H1 (cell line): Measurements from ENCODE around the gene PTF1A. TPM values are rescaled to one million over a fixed set of nuclear protein-coding genes. Genes with fewer than 3 reads are reported as not detected.
A peak's percentile ranks its signal among the peaks of the same experiment; 100 is the strongest.

ENCODE experiments used
- CTCF ChIA-PET: fragments of 300-600 bp; sonication (Branson Sonifier 250); formaldehyde crosslinking; loops from one replicate; lab custom pipeline; 2021; ENCODE audit not compliant: partially characterized antibody; lab: Charles Lee
- POLR2A ChIA-PET: fragments of 300-600 bp; sonication (Branson Sonifier 250); formaldehyde crosslinking; loops from one replicate; lab custom pipeline; 2021; ENCODE audit warnings: inconsistent platforms; ENCODE audit not compliant: partially characterized antibody; lab: Charles Lee
- DNase-seq, 2 experiments: peaks; one replicate each; pipeline versions ENCODE4 v3.0.0 to v3.0.0-alpha.2; 2010 to 2022; ENCODE audit warnings: low spot score in 2 of 2, low read depth in 1 of 2, mixed read lengths in 1 of 2
- FAIRE-seq: peaks from 2 replicates; lab custom pipeline; 2011; peaks lifted over from hg19 to GRCh38; lab: Jason Lieb, UNC
- H2AFZ ChIP-seq: 2 replicates; pipeline ENCODE4 v1.8.1; 2012; ENCODE audit warnings: low read length, inconsistent platforms
- H2AK5ac ChIP-seq: 2 replicates; pipeline ENCODE4 v1.6.1; 2013; ENCODE audit warnings: low read depth, low read length
- H2BK120ac ChIP-seq: replicated peaks from 2 replicates; pipeline ENCODE3; 2013; ENCODE audit warnings: low read depth, low read length, inconsistent platforms
- H2BK12ac ChIP-seq: 2 replicates; pipeline ENCODE4 v1.6.1; 2013; ENCODE audit warnings: low read depth, low read length
- H2BK15ac ChIP-seq: 2 replicates; pipeline ENCODE4 v1.6.1; 2013; ENCODE audit warnings: low read length
- H2BK20ac ChIP-seq: 2 replicates; pipeline ENCODE4 v1.6.1; 2013; ENCODE audit warnings: low read length
- H2BK5ac ChIP-seq: 2 replicates; pipeline ENCODE4 v1.6.1; 2013; ENCODE audit warnings: low read depth, low read length
- H3K14ac ChIP-seq: 2 replicates; pipeline ENCODE4 v1.6.1; 2013; ENCODE audit warnings: inconsistent platforms; ENCODE audit not compliant: insufficient read length
- H3K18ac ChIP-seq: 2 replicates; pipeline ENCODE4 v1.6.1; 2013; ENCODE audit warnings: low read length; ENCODE audit errors: extremely low read depth
- H3K23ac ChIP-seq: 2 replicates; pipeline ENCODE4 v1.6.1; 2013; ENCODE audit warnings: inconsistent platforms; ENCODE audit not compliant: insufficient read length
- H3K23me2 ChIP-seq: 2 replicates; pipeline ENCODE4 v1.6.1; 2013; ENCODE audit warnings: low read depth, low read length
- H3K27ac ChIP-seq: 2 replicates; pipeline ENCODE4 v1.6.1; 2011; ENCODE audit warnings: low read depth, low read length, inconsistent platforms
- H3K27me3 ChIP-seq, 4 experiments: replicated peaks in 1 of 4; 1 replicate in 1 of 4; 2 replicates in 3 of 4; pipeline versions ENCODE4 v1.6.1 to v1.8.1; 2011 to 2013; ENCODE audit warnings: low read length in 3 of 4, mild to moderate bottlenecking in 3 of 4, inconsistent platforms in 2 of 4, mixed read lengths in 2 of 4, moderate library complexity in 1 of 4; ENCODE audit not compliant: control insufficient read depth in 3 of 4, insufficient read depth in 3 of 4; ENCODE audit errors: extremely low read depth in 1 of 4
- H3K36me3 ChIP-seq, 4 experiments: 2 replicates each; pipeline versions ENCODE4 v1.6.1 to v1.8.1; 2011 to 2013; ENCODE audit warnings: mild to moderate bottlenecking in 4 of 4, low read length in 3 of 4, moderate library complexity in 2 of 4, control low read depth in 1 of 4, inconsistent platforms in 1 of 4; ENCODE audit not compliant: insufficient read depth in 4 of 4, control insufficient read depth in 2 of 4
- H3K4ac ChIP-seq: replicated peaks from 2 replicates; pipeline ENCODE3; 2013; ENCODE audit warnings: low read length, low read depth, mixed read lengths, inconsistent platforms; ENCODE audit not compliant: insufficient read length
- H3K4me1 ChIP-seq, 4 experiments: replicated peaks in 1 of 4; 1 replicate in 1 of 4; 2 replicates in 3 of 4; pipeline versions ENCODE4 v1.6.1 to v1.8.1; 2011 to 2013; ENCODE audit warnings: low read length in 3 of 4, inconsistent platforms in 2 of 4, mixed read lengths in 1 of 4; ENCODE audit not compliant: insufficient read depth in 4 of 4, control insufficient read depth in 3 of 4
- H3K4me2 ChIP-seq, 2 experiments: 2 replicates each; pipeline versions ENCODE4 v1.6.1 to v1.8.1; 2011 to 2013; ENCODE audit warnings: low read depth in 2 of 2, low read length in 2 of 2, control low read depth in 1 of 2, inconsistent platforms in 1 of 2, mild to moderate bottlenecking in 1 of 2; ENCODE audit not compliant: insufficient read depth in 1 of 2
- H3K4me3 ChIP-seq, 4 experiments: fragments of 200-600, 300-600 bp in 1 of 4; sonication (generic), shearing (Covaris generic), sonication (Bioruptor Twin) in 1 of 4; 2 replicates each; pipeline versions ENCODE4 v1.5.1 to v1.8.1; 2011 to 2016; ENCODE audit warnings: low read length in 4 of 4, low read depth in 3 of 4, control low read depth in 2 of 4, inconsistent platforms in 2 of 4, mild to moderate bottlenecking in 2 of 4, mixed read lengths in 1 of 4, moderate library complexity in 1 of 4; ENCODE audit not compliant: insufficient read depth in 2 of 4; ENCODE audit errors: extremely low read depth in 1 of 4
- H3K56ac ChIP-seq: replicated peaks from 2 replicates; pipeline ENCODE3; 2013; ENCODE audit warnings: low read depth, mild to moderate bottlenecking, mixed read lengths, low read length, inconsistent platforms; ENCODE audit not compliant: insufficient read length
- H3K79me1 ChIP-seq: 2 replicates; pipeline ENCODE4 v1.6.1; 2013; ENCODE audit warnings: low read depth, low read length, control low read depth
- H3K79me2 ChIP-seq, 2 experiments: 2 replicates each; pipeline versions ENCODE4 v1.6.1 to v1.8.1; 2012 to 2013; ENCODE audit warnings: low read length in 2 of 2, mild to moderate bottlenecking in 2 of 2, inconsistent platforms in 1 of 2; ENCODE audit not compliant: insufficient read depth in 2 of 2, control insufficient read depth in 1 of 2
- H3K9ac ChIP-seq, 4 experiments: replicated peaks in 1 of 4; 1 replicate in 1 of 4; 2 replicates in 3 of 4; pipeline versions ENCODE4 v1.6.1 to v1.8.1; 2011 to 2013; ENCODE audit warnings: low read depth in 3 of 4, low read length in 3 of 4, control low read depth in 2 of 4, mild to moderate bottlenecking in 2 of 4, moderate library complexity in 2 of 4, inconsistent platforms in 1 of 4; ENCODE audit errors: extremely low read depth in 1 of 4
- H3K9me3 ChIP-seq, 2 experiments: 2 replicates each; pipeline versions ENCODE4 v1.6.1 to v1.8.1; 2012 to 2013; ENCODE audit warnings: mild to moderate bottlenecking in 2 of 2, moderate library complexity in 2 of 2, control low read depth in 1 of 2, inconsistent platforms in 1 of 2, low read depth in 1 of 2, low read length in 1 of 2, mixed read lengths in 1 of 2; ENCODE audit not compliant: insufficient read depth in 2 of 2
- H4K20me1 ChIP-seq, 2 experiments: replicated peaks in 1 of 2; 2 replicates each; pipeline versions ENCODE3 to v1.8.1; 2011 to 2013; ENCODE audit warnings: inconsistent platforms in 2 of 2, low read length in 2 of 2, mild to moderate bottlenecking in 1 of 2; ENCODE audit not compliant: insufficient read depth in 2 of 2, control insufficient read depth in 1 of 2
- H4K5ac ChIP-seq: 2 replicates; pipeline ENCODE4 v1.6.1; 2013; ENCODE audit warnings: low read length, low read depth, mixed read lengths, inconsistent platforms; ENCODE audit not compliant: insufficient read length
- H4K8ac ChIP-seq: 2 replicates; pipeline ENCODE4 v1.8.0; 2013; ENCODE audit warnings: mild to moderate bottlenecking, moderate library complexity, low read length, inconsistent platforms; ENCODE audit not compliant: insufficient read depth; ENCODE audit errors: extremely low read depth
- H4K91ac ChIP-seq: replicated peaks from 2 replicates; pipeline ENCODE3; 2013; ENCODE audit warnings: low read length, mixed read lengths, inconsistent platforms; ENCODE audit not compliant: insufficient read length
- CTBP2 ChIP-seq: IDR thresholded peaks from 2 replicates; pipeline ENCODE4 v1.7.0; 2011; ENCODE audit warnings: borderline replicate concordance, mild to moderate bottlenecking, moderate library complexity, mixed read lengths, low read length; ENCODE audit not compliant: insufficient read depth, insufficient read length
- EGR1 ChIP-seq: IDR thresholded peaks from 2 replicates; pipeline ENCODE4 v1.6.1; 2011; ENCODE audit warnings: low read depth, low read length, borderline replicate concordance
- TEAD4 ChIP-seq: IDR thresholded peaks from 2 replicates; pipeline ENCODE4 v1.6.1; 2012; ENCODE audit warnings: low read depth, low read length, inconsistent platforms, mixed read lengths
- WGBS, 2 experiments: shearing (Covaris generic) in 1 of 2; methylation state at CpG; one replicate each; pipeline versions ENCODE4 v1.1.6 to v1.1.7; 2013 to 2015; ENCODE audit warnings: low lambda C conversion rate in 2 of 2, mixed read lengths in 2 of 2, inconsistent platforms in 1 of 2, low coverage in 1 of 2, missing lambda C conversion rate in 1 of 2; ENCODE audit not compliant: insufficient replicate concordance in 2 of 2, insufficient coverage in 1 of 2, insufficient read length in 1 of 2; ENCODE audit errors: extremely low coverage in 1 of 2, missing lambda C conversion rate in 1 of 2; 5-methylcytosine and 5-hydroxymethylcytosine counted together
- polyA plus RNA-seq, 7 experiments: library from polyadenylated mRNA; depleted of rRNA in 3 of 7; stranded (reverse) in 5 of 7; unstranded in 2 of 7; fragments of >200 nt in 5 of 7; fragments of 200-250 nt in 2 of 7; gene quantifications; 1 replicate in 5 of 7; 2 replicates in 1 of 7; 4 replicates in 1 of 7; pipeline versions ENCODE4 v1.2.1 to v1.2.3, GENCODE V29; 2011 to 2013; ENCODE audit warnings: missing spikeins in 2 of 7, mixed read lengths in 2 of 7
- total RNA-seq: library from RNA; stranded (reverse); fragmentation: NEBNext Ultra II Directional; extraction: Animal tissue kit (Norgen Biotek cat#: 25700); gene quantifications from 2 replicates; pipeline ENCODE4 v1.2.1, GENCODE V29; 2021

Gene PTF1A
- total and polyA plus RNA-seq, 2 of the 8 experiments (the other 6 are each of a cell fraction or from before 2014, with no cell fraction given) = not detected

DNA sequence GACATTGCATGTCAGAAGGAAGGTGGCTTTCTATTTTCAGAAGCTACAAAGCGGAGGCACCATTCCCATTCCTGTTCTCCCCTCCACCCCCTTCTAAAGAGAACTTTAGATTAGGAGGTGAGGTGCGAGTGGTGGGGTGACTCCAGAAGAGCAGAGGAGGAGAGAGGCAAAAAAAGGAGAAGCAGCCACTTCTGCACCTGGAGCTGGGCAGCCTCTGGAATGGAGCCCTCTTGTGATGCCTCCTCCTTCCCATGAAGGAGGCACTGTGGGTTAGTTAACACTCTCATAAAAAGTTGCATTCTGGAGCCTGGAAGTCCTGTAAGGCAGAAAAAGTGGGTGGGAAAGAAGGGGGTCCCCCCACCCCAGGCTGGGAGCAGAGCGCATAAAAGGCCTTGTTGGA lies 4.8 kb downstream of the PTF1A start:
- 0 out of 4 replicates have a peak overlapping the region, but pooled peaks of 1 of the 2 experiments have one; percentile 21 for H3K4me2 ChIP-seq
- peaks cover 0 to 13% (median 0%) of the 10 kb centered on the region in 4 experiments; a peak in 1 of 8 replicates for H3K36me3 ChIP-seq
- H3K4ac ChIP-seq = no peak overlapping the region
- POLR2A ChIA-PET = no interaction called here
- H2BK20ac ChIP-seq = no peak overlapping the region
- H3K4me3 ChIP-seq = no peak overlapping the region
- FAIRE-seq = no peak
- H3K18ac ChIP-seq = no peak overlapping the region; the same call in 1 of the 2 replicates
- H2AFZ ChIP-seq = no peak overlapping the region
- no peak overlapping the region for H3K9ac ChIP-seq
- H3K23ac ChIP-seq = no peak overlapping the region
- H4K8ac ChIP-seq = no peak overlapping the region
- no peak overlapping the region for H2BK15ac ChIP-seq
- no peaks in the 10 kb centered on the region for H3K79me2 ChIP-seq
- DNase-seq = no peak
- H3K23me2 ChIP-seq = peaks cover 10% of the 10 kb centered on the region; the same call in 1 of the 2 replicates
- no peak overlapping the region for H2BK12ac ChIP-seq
- H3K27me3 ChIP-seq = peaks cover 96 to 100% (median 98%) of the 10 kb centered on the region in 4 experiments
- 20% methylated on average over 3 of the region's 3 CpGs; no CpG with 5 or more reads in 1 of the 2 experiments for WGBS, 2 experiments
- H4K91ac ChIP-seq = no peak overlapping the region
- no peak overlapping the region for H2BK120ac ChIP-seq
- TF ChIP-seq TEAD4 (no peak), CTBP2 (peak; percentile 24), EGR1 (no peak)
- TF ChIP-seq, all 59 proteins: peak for 1
- no peak overlapping the region for H2BK5ac ChIP-seq
- CTCF ChIA-PET = interaction anchor here (0.7 to 1.6 kb wide), 7 partner anchors 11 to 151 kb away, joined by 3 to 7 read pairs (median 3); no protein-coding TSS in a partner anchor
- no peak overlapping the region for H3K56ac ChIP-seq
- no peaks in the 10 kb centered on the region for H3K79me1 ChIP-seq
- H2AK5ac ChIP-seq = no peak overlapping the region
- peaks cover 2 to 25% (median 10%) of the 10 kb centered on the region in 4 experiments for H3K4me1 ChIP-seq
- no peaks in the 10 kb centered on the region for H3K9me3 ChIP-seq
- peaks cover 24 to 30% of the 10 kb centered on the region in 2 experiments for H4K20me1 ChIP-seq
- H4K5ac ChIP-seq = no peak overlapping the region
- no peak overlapping the region for H3K14ac ChIP-seq
- H3K27ac ChIP-seq = no peak overlapping the region
